GM12878 (cell line): ENCODE results near the gene AOC3. TPM values are rescaled to one million over a fixed set of nuclear protein-coding genes. Genes with fewer than 3 reads are reported as not detected.

Source experiments
- ATAC-seq: fragments of 200-7000 bp; cut with Tn5 transposase; 3 replicates; pipeline ENCODE4 v1.9.1; 2020; ENCODE audit warnings: mild to moderate bottlenecking, moderate library complexity
- BruUV-seq: library from RNA; stranded (reverse); fragments of 400-500 nt; replicated peaks from 2 replicates; lab custom pipeline; 2021; lab: Mats Ljungman, UMichigan
- CTCF ChIA-PET: fragments of 300-600 bp; sonication (Branson Sonifier 250); formaldehyde crosslinking; extraction: SDS; loops from one replicate; lab custom pipeline; 2021; ENCODE audit warnings: inconsistent platforms; lab: Yijun Ruan, JAX
- POLR2A ChIA-PET: fragments of 350-600 bp; formaldehyde crosslinking; extraction: SDS; loops from one replicate; lab custom pipeline; 2021; ENCODE audit warnings: inconsistent platforms; lab: Charles Lee
- RAD21 ChIA-PET: fragments of 300-600 bp; sonication (Branson Sonifier 250); formaldehyde crosslinking; loops from one replicate; lab custom pipeline; 2023; ENCODE audit warnings: antibody characterized with exemption; ENCODE audit not compliant: unreplicated experiment; lab: Charles Lee
- SMC1A ChIA-PET: fragments of 300-600 bp; sonication (Branson Sonifier 250); formaldehyde crosslinking; loops from one replicate; lab custom pipeline; 2023; ENCODE audit not compliant: unreplicated experiment, uncharacterized antibody; lab: Charles Lee
- DNase-seq: peaks from one replicate; pipeline ENCODE4 v3.0.0-alpha.2; 2011; ENCODE audit warnings: low read depth, low spot score
- FAIRE-seq: peaks from 3 replicates; lab custom pipeline; 2011; peaks lifted over from hg19 to GRCh38; lab: Jason Lieb, UNC
- H2AFZ ChIP-seq: 2 replicates; pipeline ENCODE4 v1.6.0; 2011; ENCODE audit warnings: low read depth, low read length, control low read depth; ENCODE audit not compliant: control insufficient read depth
- H3K27ac ChIP-seq: 2 replicates; pipeline ENCODE4 v1.5.1; 2011; ENCODE audit warnings: control low read depth; ENCODE audit not compliant: control insufficient read depth, insufficient read depth
- H3K27me3 ChIP-seq, 2 experiments: replicated peaks in 1 of 2; 2 replicates each; pipeline versions ENCODE4 v1.6.0 to v1.6.1; 2011; ENCODE audit warnings: low read length in 1 of 2; ENCODE audit not compliant: control insufficient read depth in 2 of 2, insufficient read depth in 2 of 2
- H3K36me3 ChIP-seq, 2 experiments: 2 replicates each; pipeline ENCODE4 v1.5.1; 2011; ENCODE audit warnings: low read length in 1 of 2; ENCODE audit not compliant: control insufficient read depth in 2 of 2, insufficient read depth in 2 of 2
- H3K4me1 ChIP-seq: 2 replicates; pipeline ENCODE4 v1.6.1; 2011; ENCODE audit warnings: mild to moderate bottlenecking, low read length, moderate library complexity, mixed read lengths; ENCODE audit not compliant: control insufficient read depth, insufficient read depth
- H3K4me2 ChIP-seq: 2 replicates; pipeline ENCODE4 v1.6.0; 2011; ENCODE audit warnings: control low read depth; ENCODE audit not compliant: control insufficient read depth, insufficient read depth
- H3K4me3 ChIP-seq: fragments of 200-600 bp; sonication (generic); 2 replicates; pipeline ENCODE4 v1.5.1; 2016
- H3K79me2 ChIP-seq: 2 replicates; pipeline ENCODE4 v1.6.0; 2011; ENCODE audit warnings: low read length; ENCODE audit not compliant: control insufficient read depth, insufficient read depth
- H3K9ac ChIP-seq: 2 replicates; pipeline ENCODE4 v1.8.0; 2011; ENCODE audit warnings: low read length, control low read depth, mixed read lengths; ENCODE audit not compliant: control insufficient read depth, insufficient read depth
- H3K9me3 ChIP-seq: replicated peaks from 3 replicates; pipeline ENCODE4 v1.5.1; 2011; ENCODE audit warnings: mild to moderate bottlenecking, low read length; ENCODE audit not compliant: control insufficient read depth, insufficient read depth
- H4K20me1 ChIP-seq: 2 replicates; pipeline ENCODE4 v1.6.0; 2011; ENCODE audit not compliant: control insufficient read depth, insufficient read depth
- CHD2 ChIP-seq: IDR thresholded peaks from 2 replicates; pipeline ENCODE4 v1.6.1; 2011; ENCODE audit warnings: low read depth, low read length, improper control_type of control experiment, borderline replicate concordance
- CREM ChIP-seq: IDR thresholded peaks from 2 replicates; pipeline ENCODE4 v1.6.1; 2014; ENCODE audit warnings: antibody characterized with exemption, low read depth
- MEF2A ChIP-seq: IDR thresholded peaks from 2 replicates; pipeline ENCODE4 v1.6.1; 2011; ENCODE audit warnings: low read depth, mild to moderate bottlenecking, low read length, moderate library complexity; ENCODE audit not compliant: insufficient read depth
- NFYB ChIP-seq: IDR thresholded peaks from 2 replicates; pipeline ENCODE4 v1.6.1; 2011; ENCODE audit warnings: low read depth, mild to moderate bottlenecking, low read length, improper control_type of control experiment, moderate library complexity; ENCODE audit not compliant: insufficient read depth
- NR2C2 ChIP-seq: IDR thresholded peaks from 2 replicates; pipeline ENCODE4 v1.6.1; 2011; ENCODE audit warnings: borderline replicate concordance, low read depth; ENCODE audit not compliant: control insufficient read depth, insufficient read length
- RBBP5 ChIP-seq: fragments of 200-600 bp; sonication (generic); conservative IDR thresholded peaks from 2 replicates; pipeline ENCODE4 v1.6.1; 2016
- WGBS: methylation state at CpG from one replicate; pipeline ENCODE4 v1.1.6; 2016; ENCODE audit warnings: low lambda C conversion rate; ENCODE audit not compliant: insufficient replicate concordance, insufficient coverage; ENCODE audit errors: missing lambda C conversion rate; 5-methylcytosine and 5-hydroxymethylcytosine counted together
- in situ Hi-C: fragments of 300-500 bp; cut with MboI; formaldehyde crosslinking; loops from 9 replicates; pipeline ENCODE4 v1.14.3; 2018; ENCODE audit warnings: mixed read lengths
- intact Hi-C: fragments of 100-400 bp; cut with micrococcal nuclease; formaldehyde crosslinking; loops from one replicate; pipeline ENCODE4 v1.14.2; 2022; ENCODE audit not compliant: unreplicated experiment
- polyA plus RNA-seq, 11 experiments: library from polyadenylated mRNA; depleted of rRNA in 4 of 11; unstranded in 6 of 11; stranded (reverse) in 5 of 11; fragments of >200 nt; fragmentation: Nextera tagmentation in 4 of 11; fragmentation: Illumina TruSeq in 1 of 11; extraction: Ambion mirVana in 4 of 11; extraction: Trizol in 1 of 11; gene quantifications; 1 replicate in 1 of 11; 2 replicates in 10 of 11; pipeline versions ENCODE4 v1.2.1 to v1.2.3, GENCODE V29; 2011 to 2016; ENCODE audit warnings: inconsistent platforms in 2 of 11, missing spikeins in 2 of 11, low read depth in 1 of 11
- total RNA-seq, 4 experiments: library from RNA; depleted of rRNA in 3 of 4; stranded (reverse); fragments of >200 nt in 3 of 4; fragmentation: Illumina TruSeq in 1 of 4; extraction: Trizol in 1 of 4; gene quantifications; 2 replicates each; pipeline versions ENCODE4 v1.2.1 to v1.2.3, GENCODE V29; 2013 to 2021
- TF ChIP-seq, protein P1 (sequence below): IDR thresholded peaks from 2 replicates; pipeline ENCODE4 v1.6.1; 2011; ENCODE audit warnings: borderline replicate concordance, low read depth, mild to moderate bottlenecking, moderate library complexity, mixed read lengths, low read length; ENCODE audit not compliant: insufficient read depth; ENCODE audit errors: extremely low read length
- TF ChIP-seq, protein P2 (sequence below): fragments of 150-350 bp; IDR thresholded peaks from 2 replicates; pipeline ENCODE4 v1.6.1; 2014; ENCODE audit warnings: mild to moderate bottlenecking, low read depth, low read length

The AOC3 gene
- total and polyA plus RNA-seq, 10 of the 15 experiments (the other 5 are each of a cell fraction or from before 2014, with no cell fraction given): 0.02 to 0.91 (median 0.34) TPM; not detected in 2

DNA sequence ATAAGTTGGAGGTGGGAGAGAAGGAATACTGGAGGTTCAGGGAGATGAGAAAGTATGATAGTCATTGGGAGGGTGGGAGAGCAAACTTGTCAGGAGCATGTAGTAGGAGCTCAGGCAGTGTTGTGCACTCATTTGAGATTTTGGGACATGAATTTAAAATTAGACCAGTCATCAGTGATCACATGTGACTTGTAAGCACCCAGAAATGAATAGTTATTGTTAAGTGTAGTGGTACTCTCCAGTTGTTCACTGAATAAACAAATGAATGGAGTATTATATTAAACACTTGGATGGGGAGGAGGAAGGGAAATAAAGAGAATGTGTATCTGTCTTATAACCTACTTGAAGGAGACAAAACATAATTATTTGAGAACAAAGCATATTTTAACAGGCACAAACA is 20.0 kb upstream of the AOC3 start:
- no peak overlapping the region for H3K27ac ChIP-seq
- peaks cover 5% of the 10 kb centered on the region; the same call in 1 of the 2 replicates for H3K4me1 ChIP-seq
- H4K20me1 ChIP-seq: no peaks in the 10 kb centered on the region
- ChIA-PET SMC1A (no interaction called here), CTCF (interaction anchor here (1.2 to 6.8 kb wide), 3 partner anchors 9 to 167 kb away, joined by 3 to 81 read pairs (median 5); partner anchors contain the start of genes BECN1 and RPL27), RAD21 (interaction anchor here (1.0 kb wide), 1 partner anchor 167 kb away, joined by 3 read pairs; the partner anchor contains the start of gene RPL27), POLR2A (interaction anchor here (0.5 kb wide), 2 partner anchors 302 to 477 kb away, joined by 4 to 7 read pairs; no protein-coding TSS in a partner anchor)
- no peak overlapping the region for H3K4me2 ChIP-seq
- H3K9ac ChIP-seq: no peak overlapping the region
- no peak for TF ChIP-seq MEF2A
- TF ChIP-seq, protein P1, sequence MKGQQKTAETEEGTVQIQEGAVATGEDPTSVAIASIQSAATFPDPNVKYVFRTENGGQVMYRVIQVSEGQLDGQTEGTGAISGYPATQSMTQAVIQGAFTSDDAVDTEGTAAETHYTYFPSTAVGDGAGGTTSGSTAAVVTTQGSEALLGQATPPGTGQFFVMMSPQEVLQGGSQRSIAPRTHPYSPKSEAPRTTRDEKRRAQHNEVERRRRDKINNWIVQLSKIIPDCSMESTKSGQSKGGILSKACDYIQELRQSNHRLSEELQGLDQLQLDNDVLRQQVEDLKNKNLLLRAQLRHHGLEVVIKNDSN: no peak
- H3K36me3 ChIP-seq: peaks cover 0 to 4% of the 10 kb centered on the region in 2 experiments; a peak in 1 of 4 replicates
- peaks cover 30% of the 10 kb centered on the region for H3K79me2 ChIP-seq
- no TSS peak for BruUV-seq
- intact Hi-C loops: no loop called here
- in situ Hi-C loops: no loop called here
- H3K9me3 ChIP-seq: no peaks in the 10 kb centered on the region; the same call in 2 of the 3 replicates
- H3K27me3 ChIP-seq: no peaks in the 10 kb centered on the region
- DNase-seq (no peak), FAIRE-seq (no peak), ATAC-seq (no peak)
- no peak overlapping the region for H3K4me3 ChIP-seq
- no peak overlapping the region for H2AFZ ChIP-seq

DNA sequence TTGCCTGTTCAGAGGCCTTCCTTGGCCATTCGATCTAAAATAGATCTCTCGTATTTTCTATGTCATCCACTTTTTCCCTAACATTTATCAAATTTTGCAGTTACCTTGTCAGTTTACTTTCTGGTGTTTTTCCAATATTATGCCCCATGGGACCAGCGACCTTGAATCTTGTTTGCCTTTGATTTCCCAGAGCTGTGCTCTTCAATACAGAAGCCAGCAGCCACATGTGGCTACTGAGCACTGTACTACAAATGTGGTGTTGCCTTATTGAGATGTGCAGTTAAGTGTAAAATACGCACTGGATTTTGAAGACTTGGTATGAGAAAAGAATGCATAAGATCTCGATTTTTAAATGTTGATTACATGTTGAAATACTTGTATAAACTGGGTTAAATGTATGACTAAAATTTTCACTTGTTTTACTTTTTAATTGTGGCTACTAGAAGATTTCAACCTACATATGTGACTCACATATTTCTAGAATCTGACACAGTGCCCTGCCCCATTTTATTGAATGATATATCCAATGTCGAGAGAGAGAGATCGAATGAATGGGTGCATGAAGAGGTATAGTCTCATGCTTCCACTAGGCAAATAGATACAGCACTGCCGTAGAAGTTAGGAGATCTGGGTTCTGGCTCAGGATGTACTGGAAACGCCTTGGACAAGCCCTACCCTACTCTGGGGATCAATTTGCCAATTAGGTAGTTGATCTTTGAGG is 18.6 kb upstream of the AOC3 start:
- peak overlapping the region; percentile 92 for H3K27ac ChIP-seq

More for the DNA sequence above, 18.6 kb upstream of the AOC3 start:
- H3K4me1 ChIP-seq: peaks cover 5% of the 10 kb centered on the region; the same call in 1 of the 2 replicates
- POLR2A ChIA-PET: interaction anchor here (0.5 to 3.1 kb wide), 3 partner anchors 9 to 166 kb away, joined by 3 to 25 read pairs (median 9); partner anchors contain the start of genes BECN1 and RPL27
- H3K9ac ChIP-seq: peak overlapping the region; percentile 90
- no peaks in the 10 kb centered on the region for H4K20me1 ChIP-seq
- BruUV-seq: no TSS peak
- H3K79me2 ChIP-seq: peaks cover 30% of the 10 kb centered on the region
- no peaks in the 10 kb centered on the region; the same call in 2 of the 3 replicates for H3K9me3 ChIP-seq
- 42% methylated on average over 9 of the region's 9 CpGs for WGBS
- DNase-seq: no peak
- no peaks in the 10 kb centered on the region for H3K27me3 ChIP-seq
- peak; percentile 27 for FAIRE-seq
- peak overlapping the region; percentile 82 for H3K4me2 ChIP-seq
- SMC1A ChIA-PET: interaction anchor here (1.8 to 3.6 kb wide), 3 partner anchors 9 to 254 kb away, joined by 3 to 14 read pairs (median 10); partner anchors contain the start of genes BECN1 and RPL27
- peak overlapping the region; percentile 93 for H3K4me3 ChIP-seq
- CTCF ChIA-PET: interaction anchor here (0.6 to 6.8 kb wide), 8 partner anchors 10 to 652 kb away, joined by 3 to 81 read pairs (median 3); partner anchors contain the start of genes BECN1, DHX8, PSMC3IP and RPL27
- ATAC-seq: peak; percentile 52
- peaks cover 0 to 7% of the 10 kb centered on the region in 2 experiments; a peak in 2 of 4 replicates for H3K36me3 ChIP-seq
- in situ Hi-C loops (no loop called here), intact Hi-C loops (no loop called here)
- H2AFZ ChIP-seq: peak overlapping the region; percentile 96
- TF ChIP-seq CHD2 (no peak), NFYB (no peak), NR2C2 (no peak), CREM (no peak), RBBP5 (no peak)
- TF ChIP-seq, protein P2, sequence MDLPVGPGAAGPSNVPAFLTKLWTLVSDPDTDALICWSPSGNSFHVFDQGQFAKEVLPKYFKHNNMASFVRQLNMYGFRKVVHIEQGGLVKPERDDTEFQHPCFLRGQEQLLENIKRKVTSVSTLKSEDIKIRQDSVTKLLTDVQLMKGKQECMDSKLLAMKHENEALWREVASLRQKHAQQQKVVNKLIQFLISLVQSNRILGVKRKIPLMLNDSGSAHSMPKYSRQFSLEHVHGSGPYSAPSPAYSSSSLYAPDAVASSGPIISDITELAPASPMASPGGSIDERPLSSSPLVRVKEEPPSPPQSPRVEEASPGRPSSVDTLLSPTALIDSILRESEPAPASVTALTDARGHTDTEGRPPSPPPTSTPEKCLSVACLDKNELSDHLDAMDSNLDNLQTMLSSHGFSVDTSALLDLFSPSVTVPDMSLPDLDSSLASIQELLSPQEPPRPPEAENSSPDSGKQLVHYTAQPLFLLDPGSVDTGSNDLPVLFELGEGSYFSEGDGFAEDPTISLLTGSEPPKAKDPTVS: no peak
- RAD21 ChIA-PET: interaction anchor here (0.7 to 1.8 kb wide), 4 partner anchors 9 to 255 kb away, joined by 3 to 5 read pairs (median 4); partner anchors contain the start of genes BECN1, PSMC3IP and RPL27
